Germinal center (tissue), 1 donor: ENCODE results near the gene ARHGEF25.
"Not testable (repeated sequence)": the region's sequence is repeated elsewhere in the genome, so short reads cannot be mapped to it uniquely, and the experiment has no call there.

Experiments
- DNase-seq: peaks from one replicate; pipeline ENCODE4 v3.0.0; 2012; ENCODE audit warnings: mixed read lengths, low spot score

The ARHGEF25 gene

GRCh38 chr12:57609781-57610553 lies 1.3 kb upstream of the ARHGEF25 start:
- DNase-seq, result no peak

GRCh38 chr12:57610554-57611107 lies 604 bp upstream of the ARHGEF25 start:
- DNase-seq, result no peak

- DNase-seq, result no peak
Measured at GRCh38 chr12:57611827-57612710, 834 bp downstream of the ARHGEF25 start.

GRCh38 chr12:57612711-57613426 lies 1.6 kb downstream of the ARHGEF25 start:
- DNase-seq, result no peak

GRCh38 chr12:57613427-57614109 lies 2.3 kb downstream of the ARHGEF25 start:
- no peak for DNase-seq

GRCh38 chr12:57614178-57614947 lies 3.1 kb downstream of the ARHGEF25 start:
- peak; percentile 89 for DNase-seq

- DNase-seq, result no peak
Measured at GRCh38 chr12:57614948-57615500, 3.8 kb downstream of the ARHGEF25 start.

GRCh38 chr12:57615637-57616036 lies 4.4 kb downstream of the ARHGEF25 start:
- DNase-seq, result no peak

GRCh38 chr12:57616383-57617101 lies 5.3 kb downstream of the ARHGEF25 start:
- no peak for DNase-seq

- DNase-seq, result no peak
Measured at GRCh38 chr12:57617942-57618341, 6.7 kb downstream of the ARHGEF25 start.

GRCh38 chr12:57618431-57618830 lies 7.2 kb downstream of the ARHGEF25 start:
- DNase-seq, result not testable (repeated sequence)

GRCh38 chr12:57618966-57619433 lies 7.8 kb downstream of the ARHGEF25 start:
- DNase-seq, result no peak

- DNase-seq, result no peak
Measured at GRCh38 chr12:57619434-57620244, 8.4 kb downstream of the ARHGEF25 start.

GRCh38 chr12:57620245-57620935 lies 9.2 kb downstream of the ARHGEF25 start:
- no peak for DNase-seq

GRCh38 chr12:57620936-57621496 lies 9.8 kb downstream of the ARHGEF25 start:
- DNase-seq, result no peak

- peak; percentile 80 for DNase-seq
Measured at GRCh38 chr12:57621497-57622292, 10.5 kb downstream of the ARHGEF25 start.
